Neural crest cell (in vitro differentiated cells): ENCODE measurements around the gene ID2. TPM values are rescaled to one million over a fixed set of nuclear protein-coding genes. Genes with fewer than 3 reads are reported as not detected.

ENCODE experiments used
- DNase-seq: peaks from one replicate; pipeline ENCODE4 v3.0.0; 2021; ENCODE audit warnings: low read depth, mixed read lengths, low spot score
- H3K27ac Mint-ChIP-seq: one replicate; pipeline ENCODE4 v1.8.0; 2021; ENCODE audit warnings: mild to moderate bottlenecking, mixed read lengths; ENCODE audit not compliant: unreplicated experiment
- H3K27me3 Mint-ChIP-seq: 2 replicates; pipeline ENCODE4 v1.8.0; 2021; ENCODE audit warnings: low read depth, mild to moderate bottlenecking, mixed read lengths
- H3K36me3 Mint-ChIP-seq: 2 replicates; pipeline ENCODE4 v1.8.0; 2021; ENCODE audit warnings: low read depth, mild to moderate bottlenecking, mixed read lengths
- H3K4me1 Mint-ChIP-seq: 2 replicates; pipeline ENCODE4 v1.8.0; 2021; ENCODE audit warnings: mixed read lengths
- H3K4me3 Mint-ChIP-seq: one replicate; pipeline ENCODE4 v1.8.0; 2021; ENCODE audit warnings: mild to moderate bottlenecking, mixed read lengths
- H3K9me3 Mint-ChIP-seq: 2 replicates; pipeline ENCODE4 v1.8.0; 2021; ENCODE audit warnings: mixed read lengths
- CTCF ChIP-seq: fragments of 200-600 bp; sonication (generic); conservative IDR thresholded peaks from 2 replicates; pipeline ENCODE4 v1.5.0; 2021; ENCODE audit warnings: antibody characterized with exemption, mild to moderate bottlenecking
- total RNA-seq: library from RNA; stranded (reverse); gene quantifications from 2 replicates; pipeline ENCODE4 v1.2.1, GENCODE V29; 2021

Gene ID2
- total RNA-seq, 1 donor from 2014 or later: 46.1 TPM

- H3K4me3 Mint-ChIP-seq: no peak overlapping the region
- H3K4me1 Mint-ChIP-seq: peaks cover 46% of the 10 kb centered on the region
- no peak overlapping the region for H3K27ac Mint-ChIP-seq
- no peak for TF ChIP-seq CTCF
- no peaks in the 10 kb centered on the region for H3K9me3 Mint-ChIP-seq
- H3K36me3 Mint-ChIP-seq: no peaks in the 10 kb centered on the region
- DNase-seq: no peak
- peaks cover 4% of the 10 kb centered on the region for H3K27me3 Mint-ChIP-seq
These were observed 25.7 kb upstream of the ID2 start for GRCh38 chr2:8656160-8656641.

GRCh38 chr2:8656811-8657210, 25.0 kb upstream of the ID2 start:
- Mint-ChIP-seq H3K4me3 (no peak overlapping the region), H3K36me3 (no peaks in the 10 kb centered on the region), H3K27ac (no peak overlapping the region), H3K9me3 (no peaks in the 10 kb centered on the region), H3K27me3 (peaks cover 4% of the 10 kb centered on the region), H3K4me1 (peaks cover 42% of the 10 kb centered on the region)
- no peak for DNase-seq
- TF ChIP-seq CTCF: no peak

DNA sequence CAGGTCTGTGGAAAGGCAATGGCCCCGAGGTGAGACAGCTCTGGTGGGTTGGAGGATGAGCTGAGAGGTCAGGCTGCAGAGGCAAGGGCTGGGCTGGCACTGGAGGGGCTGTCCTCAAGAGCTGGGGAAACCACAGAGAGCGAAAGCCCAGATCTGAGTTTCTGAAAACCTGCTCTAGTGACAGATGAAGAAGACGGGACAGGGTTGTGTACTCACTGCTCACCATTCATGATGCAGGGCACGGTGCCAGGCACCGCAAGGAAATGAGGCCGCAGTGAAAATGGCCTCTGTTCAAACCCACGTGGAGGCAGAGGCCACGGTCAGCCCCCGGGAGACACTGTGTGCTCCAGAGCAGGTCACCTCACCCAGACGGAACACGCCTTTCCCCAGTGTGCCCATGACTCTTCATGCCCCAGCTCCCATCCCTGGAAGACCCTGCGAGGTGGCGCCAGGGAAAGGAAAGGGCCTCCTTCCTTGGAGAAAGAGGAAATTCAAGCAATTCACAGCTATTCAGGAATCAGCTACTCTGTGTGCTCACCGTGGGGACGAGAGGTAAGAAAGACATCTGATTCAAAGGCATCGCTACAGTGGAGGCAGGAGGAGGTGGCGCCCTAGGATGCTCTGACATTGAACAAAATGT, 24.3 kb upstream of the ID2 start:
- no peak for DNase-seq
- H3K4me1 Mint-ChIP-seq: peaks cover 38% of the 10 kb centered on the region
- no peak overlapping the region for H3K27ac Mint-ChIP-seq
- no peaks in the 10 kb centered on the region for H3K36me3 Mint-ChIP-seq
- H3K4me3 Mint-ChIP-seq: no peak overlapping the region
- no peaks in the 10 kb centered on the region for H3K9me3 Mint-ChIP-seq
- H3K27me3 Mint-ChIP-seq: peaks cover 4% of the 10 kb centered on the region
- no peak for TF ChIP-seq CTCF

- H3K9me3 Mint-ChIP-seq: no peaks in the 10 kb centered on the region
- H3K27me3 Mint-ChIP-seq: peaks cover 4% of the 10 kb centered on the region
- peak overlapping the region; percentile 27 for H3K27ac Mint-ChIP-seq
- no peak for DNase-seq
- no peak for TF ChIP-seq CTCF
- H3K4me3 Mint-ChIP-seq: no peak overlapping the region
- H3K36me3 Mint-ChIP-seq: no peaks in the 10 kb centered on the region
- peaks cover 31% of the 10 kb centered on the region for H3K4me1 Mint-ChIP-seq
These were observed 23.6 kb upstream of the ID2 start for GRCh38 chr2:8658064-8658862.

DNA sequence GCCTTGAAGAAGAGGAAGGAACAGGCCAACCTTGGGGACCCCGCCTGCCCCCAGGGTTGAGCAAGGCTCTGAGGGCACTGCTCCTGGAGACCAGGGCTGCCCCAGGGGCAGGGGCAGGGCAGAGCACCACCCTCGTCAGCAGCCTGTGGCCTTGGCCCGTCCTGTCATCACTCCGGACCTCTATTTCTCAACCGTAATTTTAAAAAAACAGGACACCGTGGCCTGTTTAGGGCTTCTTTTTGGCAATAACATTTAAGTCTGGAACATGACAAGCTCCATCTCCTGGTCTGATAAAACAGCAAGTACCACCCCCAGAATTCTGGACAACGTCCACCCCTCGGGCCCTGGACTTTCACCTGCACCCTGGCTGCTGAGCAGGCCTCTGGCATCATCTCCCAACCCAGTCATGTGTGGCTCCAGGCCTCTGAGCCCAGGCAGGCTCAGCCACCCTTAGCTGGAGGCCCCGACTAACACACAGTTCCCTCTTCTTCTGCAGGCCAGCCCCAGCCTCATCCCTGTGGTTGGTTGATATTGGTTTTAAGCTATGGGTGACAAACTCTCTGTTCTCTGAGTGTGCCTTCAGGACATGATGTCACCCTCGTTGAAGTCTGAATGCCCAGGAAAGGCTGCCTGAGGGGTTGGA, 22.6 kb upstream of the ID2 start:
- Mint-ChIP-seq H3K36me3 (no peaks in the 10 kb centered on the region), H3K27ac (no peak overlapping the region), H3K9me3 (no peaks in the 10 kb centered on the region), H3K27me3 (peaks cover 4% of the 10 kb centered on the region), H3K4me1 (peaks cover 22% of the 10 kb centered on the region), H3K4me3 (no peak overlapping the region)
- DNase-seq: no peak
- no peak for TF ChIP-seq CTCF
